H1 (cell line): ENCODE measurements around the gene TXNIP.

ENCODE experiments used
- BACH1 ChIP-seq: IDR thresholded peaks from 2 replicates; pipeline ENCODE4 v1.6.1; 2012; ENCODE audit warnings: low read length, improper control_type of control experiment
- BCL11A ChIP-seq, 2 experiments: IDR thresholded peaks; one replicate each; pipeline ENCODE4 v1.6.1; 2011; ENCODE audit warnings: low read depth in 2 of 2, low read length in 2 of 2, mild to moderate bottlenecking in 2 of 2
- EZH2 ChIP-seq: fragments of 200-600 bp; sonication (generic); IDR thresholded peaks from 2 replicates; pipeline ENCODE4 v1.7.1; 2012; ENCODE audit warnings: low read depth, mild to moderate bottlenecking, moderate library complexity, low read length, inconsistent platforms; ENCODE audit not compliant: severe bottlenecking
- MAFK ChIP-seq: IDR thresholded peaks from 2 replicates; pipeline ENCODE4 v1.6.1; 2012; ENCODE audit warnings: low read depth, mild to moderate bottlenecking, improper control_type of control experiment, low read length
- POLR2A ChIP-seq, 2 experiments: IDR thresholded peaks; 1 replicate in 1 of 2; 2 replicates in 1 of 2; pipeline ENCODE4 v1.6.1; 2011; ENCODE audit warnings: low read depth in 2 of 2, low read length in 2 of 2, mild to moderate bottlenecking in 2 of 2; ENCODE audit errors: control extremely low read depth in 1 of 2
- TAF1 ChIP-seq: IDR thresholded peaks from 2 replicates; pipeline ENCODE4 v1.6.1; 2011; ENCODE audit warnings: mild to moderate bottlenecking, low read depth, low read length
- YY1 ChIP-seq: IDR thresholded peaks from 2 replicates; pipeline ENCODE4 v1.6.1; 2011; ENCODE audit warnings: low read depth, mild to moderate bottlenecking, low read length
- ZNF274 ChIP-seq: IDR thresholded peaks from 2 replicates; pipeline ENCODE4 v1.7.0; 2012; ENCODE audit warnings: low read length, borderline replicate concordance; ENCODE audit errors: extremely low read depth
- TF ChIP-seq, protein P1 (sequence below), 3 experiments: IDR thresholded peaks; 1 replicate in 2 of 3; 2 replicates in 1 of 3; pipeline versions ENCODE4 v1.5.1 to v1.6.1; 2011; ENCODE audit warnings: low read length in 3 of 3, mild to moderate bottlenecking in 3 of 3, inconsistent platforms in 2 of 3, low read depth in 1 of 3, moderate library complexity in 1 of 3; ENCODE audit not compliant: insufficient read depth in 1 of 3; ENCODE audit errors: control extremely low read depth in 1 of 3
- TF ChIP-seq, protein P2 (sequence below): IDR thresholded peaks from 2 replicates; pipeline ENCODE4 v1.6.1; 2012; ENCODE audit warnings: inconsistent platforms

DNA sequence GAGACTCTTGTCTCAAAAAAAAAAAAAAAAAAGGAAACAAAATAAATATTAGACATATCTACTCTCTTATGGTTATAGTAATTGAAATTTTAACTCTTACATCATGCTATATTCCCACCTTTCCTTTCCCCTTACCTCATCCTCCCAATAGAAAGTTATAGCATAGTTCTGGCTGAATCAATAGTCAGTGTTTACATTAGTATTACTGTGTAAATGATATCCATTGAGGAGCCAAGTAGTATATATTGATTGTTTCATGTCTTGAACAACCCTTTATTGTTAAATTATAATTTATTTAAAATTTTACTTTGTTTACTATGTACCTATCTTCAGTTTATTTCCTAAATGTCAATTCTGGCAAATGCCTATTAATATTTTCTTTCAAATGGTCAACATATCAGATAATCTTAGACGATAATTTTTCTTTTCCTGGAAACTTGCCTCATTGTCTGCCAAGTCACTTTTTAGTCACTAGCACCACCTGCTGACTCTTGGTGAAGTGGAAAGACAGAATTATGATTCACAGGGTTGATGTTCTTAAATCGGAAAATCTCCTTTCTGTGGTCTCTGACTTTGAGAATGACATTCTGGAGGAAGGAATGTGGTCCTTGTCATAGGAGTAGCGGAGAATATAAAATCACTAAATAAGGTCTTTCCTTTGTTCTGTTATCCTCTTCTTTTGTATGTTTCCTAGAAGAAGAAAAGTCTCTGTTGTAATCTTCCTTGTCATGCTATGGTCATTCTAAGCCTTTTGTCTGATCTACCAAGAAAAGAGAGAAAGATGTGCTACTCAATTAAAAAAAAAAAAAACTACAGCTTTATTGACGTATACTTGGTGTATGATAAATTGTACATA lies 16.6 kb upstream of the TXNIP start:
- TF ChIP-seq BCL11A (IDR thresholded peaks at IDR 0.05; ENCODE audit: low read depth in 2 of 2, low read length in 2 of 2), result no peak
- TF ChIP-seq, protein P1, sequence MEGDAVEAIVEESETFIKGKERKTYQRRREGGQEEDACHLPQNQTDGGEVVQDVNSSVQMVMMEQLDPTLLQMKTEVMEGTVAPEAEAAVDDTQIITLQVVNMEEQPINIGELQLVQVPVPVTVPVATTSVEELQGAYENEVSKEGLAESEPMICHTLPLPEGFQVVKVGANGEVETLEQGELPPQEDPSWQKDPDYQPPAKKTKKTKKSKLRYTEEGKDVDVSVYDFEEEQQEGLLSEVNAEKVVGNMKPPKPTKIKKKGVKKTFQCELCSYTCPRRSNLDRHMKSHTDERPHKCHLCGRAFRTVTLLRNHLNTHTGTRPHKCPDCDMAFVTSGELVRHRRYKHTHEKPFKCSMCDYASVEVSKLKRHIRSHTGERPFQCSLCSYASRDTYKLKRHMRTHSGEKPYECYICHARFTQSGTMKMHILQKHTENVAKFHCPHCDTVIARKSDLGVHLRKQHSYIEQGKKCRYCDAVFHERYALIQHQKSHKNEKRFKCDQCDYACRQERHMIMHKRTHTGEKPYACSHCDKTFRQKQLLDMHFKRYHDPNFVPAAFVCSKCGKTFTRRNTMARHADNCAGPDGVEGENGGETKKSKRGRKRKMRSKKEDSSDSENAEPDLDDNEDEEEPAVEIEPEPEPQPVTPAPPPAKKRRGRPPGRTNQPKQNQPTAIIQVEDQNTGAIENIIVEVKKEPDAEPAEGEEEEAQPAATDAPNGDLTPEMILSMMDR (IDR thresholded peaks at IDR 0.05; ENCODE audit: control extremely low read depth in 1 of 3, insufficient read depth in 1 of 3, low read depth in 1 of 3, low read length in 3 of 3), result peak in 2 of 3 experiments; percentile 65 to 72; a peak in 3 of 4 replicates
- no peak for TF ChIP-seq POLR2A (IDR thresholded peaks at IDR 0.05; ENCODE audit: control extremely low read depth in 1 of 2, low read depth in 2 of 2, low read length in 2 of 2)
- TF ChIP-seq YY1, result no peak
- no peak for TF ChIP-seq TAF1
- no peak for TF ChIP-seq ZNF274
- no peak for TF ChIP-seq BACH1
- TF ChIP-seq, protein P2, sequence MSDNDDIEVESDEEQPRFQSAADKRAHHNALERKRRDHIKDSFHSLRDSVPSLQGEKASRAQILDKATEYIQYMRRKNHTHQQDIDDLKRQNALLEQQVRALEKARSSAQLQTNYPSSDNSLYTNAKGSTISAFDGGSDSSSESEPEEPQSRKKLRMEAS, result no peak
- TF ChIP-seq EZH2, result no peak
- no peak for TF ChIP-seq MAFK
